SK-N-SH treated with all-trans-retinoic acid at 6 μM for 48 hours (cell line): Measurements from ENCODE around the gene ATXN7.

ENCODE experiments used
- ARNTL ChIP-seq: fragments of 450-650 bp; formaldehyde crosslinking; IDR thresholded peaks from 2 replicates; pipeline ENCODE4 v1.5.0; 2020; ENCODE audit warnings: low read depth, mild to moderate bottlenecking, moderate library complexity, borderline replicate concordance
- CREB5 ChIP-seq: fragments of 250-450 bp; sonication (Bioruptor Pico); IDR thresholded peaks from 2 replicates; pipeline ENCODE4 v1.5.1; 2020; ENCODE audit warnings: low read depth, mild to moderate bottlenecking, moderate library complexity
- OSR1 ChIP-seq: fragments of 250-450 bp; sonication (Bioruptor Pico); IDR thresholded peaks from 2 replicates; pipeline ENCODE4 v1.8.0; 2022; ENCODE audit warnings: moderate library complexity, mild to moderate bottlenecking, inconsistent platforms
- POU6F1 ChIP-seq: fragments of 250-450 bp; sonication (Bioruptor Pico); IDR thresholded peaks from 2 replicates; pipeline ENCODE4 v1.8.0; 2021; ENCODE audit warnings: low read depth, mild to moderate bottlenecking, moderate library complexity, borderline replicate concordance
- RARB ChIP-seq: fragments of 250-450 bp; sonication (Bioruptor Pico); IDR thresholded peaks from 2 replicates; pipeline ENCODE4 v1.8.0; 2021; ENCODE audit warnings: mild to moderate bottlenecking, moderate library complexity
- SNAI2 ChIP-seq: fragments of 250-450 bp; sonication (Bioruptor Pico); IDR thresholded peaks from 2 replicates; pipeline ENCODE4 v1.5.0; 2020; ENCODE audit warnings: mild to moderate bottlenecking, moderate library complexity
- ZFP3 ChIP-seq: fragments of 250-450 bp; sonication (Bioruptor Pico); IDR thresholded peaks from 2 replicates; pipeline ENCODE4 v1.5.0; 2020; ENCODE audit warnings: mild to moderate bottlenecking, moderate library complexity
- ZNF8 ChIP-seq: fragments of 450-650 bp; formaldehyde crosslinking; IDR thresholded peaks from 2 replicates; pipeline ENCODE4 v1.5.0; 2020; ENCODE audit warnings: mild to moderate bottlenecking, moderate library complexity

GRCh38 chr3:64000453-64001055 is 136.9 kb downstream of the ATXN7 start:
- TF ChIP-seq ARNTL (CRISPR knock-in tag) = no peak
- no peak for TF ChIP-seq POU6F1
- no peak for TF ChIP-seq RARB
- no peak for TF ChIP-seq SNAI2 (CRISPR knock-in tag)
- no peak for TF ChIP-seq OSR1
- no peak for TF ChIP-seq CREB5
- TF ChIP-seq ZNF8 (CRISPR knock-in tag) = no peak
- TF ChIP-seq ZFP3 (CRISPR knock-in tag) = no peak
